Measurements from ENCODE around the gene PIAS2. TPM values are rescaled to one million over a fixed set of nuclear protein-coding genes. Genes with fewer than 3 reads are reported as not detected.

PIAS2 gene
- total RNA-seq, 1 donor from 2014 or later = 8.7 TPM

GRCh38 chr18:46761059-46761769 lies 156.1 kb downstream of the PIAS2 start:
- no peak for DNase-seq (ENCODE audit: low read depth in 2 of 2)

- DNase-seq (ENCODE audit: low read depth in 2 of 2) = no peak
These were observed 157.4 kb downstream of the PIAS2 start for GRCh38 chr18:46759890-46760289.

- DNase-seq (ENCODE audit: low read depth in 2 of 2) = no peak
These were observed 160.6 kb downstream of the PIAS2 start, which contains the start of gene ST8SIA5 for GRCh38 chr18:46756559-46757201. ST8SIA5 (minus strand) TSS chr18:46757053; CDS start chr18:46756508, 545 bp downstream.

GRCh38 chr18:46756025-46756558 lies 161.2 kb downstream of the PIAS2 start:
- no peak for DNase-seq (ENCODE audit: low read depth in 2 of 2)

GRCh38 chr18:46755315-46756024 lies 161.8 kb downstream of the PIAS2 start:
- DNase-seq (ENCODE audit: low read depth in 2 of 2) = no peak

GRCh38 chr18:46754661-46755292 lies 162.5 kb downstream of the PIAS2 start:
- DNase-seq (ENCODE audit: low read depth in 2 of 2) = no peak

- DNase-seq (ENCODE audit: low read depth in 2 of 2) = no peak
These were observed 163.1 kb downstream of the PIAS2 start for GRCh38 chr18:46754188-46754587.

Other genes with a start within 250 kb of the PIAS2 start
- not detected in 2 replicates for gene ST8SIA5, start 160.5 kb downstream of the PIAS2 start, total RNA-seq
- 0.40 and 0.44 TPM in 2 replicates for gene KATNAL2, start 95 bp upstream of the PIAS2 start, total RNA-seq
- not detected in 2 replicates for gene ELOA2, start 118.1 kb upstream of the PIAS2 start, total RNA-seq
- gene HDHD2, start 233.0 kb upstream of the PIAS2 start, total RNA-seq = 8.7 and 12.1 TPM in 2 replicates